ENCODE results near the gene HAUS7.

HAUS7 gene

GRCh38 chrX:153400146-153401132 lies 69.9 kb downstream of the HAUS7 start:
- no peak overlapping the region for H2AFZ ChIP-seq (ENCODE audit: low read length, unreplicated experiment)
- no peaks in the 10 kb centered on the region for H3K36me3 ChIP-seq (ENCODE audit: insufficient read depth, low read length)
- no peak overlapping the region for H3K4me3 ChIP-seq (ENCODE audit: low read depth, low read length)
- H3K4me1 ChIP-seq (ENCODE audit: control insufficient read depth, insufficient read depth, low read length, unreplicated experiment) = no peaks in the 10 kb centered on the region
- H3K79me2 ChIP-seq (ENCODE audit: control insufficient read depth, insufficient read depth, low read length, unreplicated experiment) = no peaks in the 10 kb centered on the region
- H3K27me3 ChIP-seq (ENCODE audit: insufficient read depth, low read length) = peaks cover 10% of the 10 kb centered on the region; the same call in 1 of the 2 replicates
- no peak overlapping the region for H3K27ac ChIP-seq (ENCODE audit: low read depth, low read length)

DNA sequence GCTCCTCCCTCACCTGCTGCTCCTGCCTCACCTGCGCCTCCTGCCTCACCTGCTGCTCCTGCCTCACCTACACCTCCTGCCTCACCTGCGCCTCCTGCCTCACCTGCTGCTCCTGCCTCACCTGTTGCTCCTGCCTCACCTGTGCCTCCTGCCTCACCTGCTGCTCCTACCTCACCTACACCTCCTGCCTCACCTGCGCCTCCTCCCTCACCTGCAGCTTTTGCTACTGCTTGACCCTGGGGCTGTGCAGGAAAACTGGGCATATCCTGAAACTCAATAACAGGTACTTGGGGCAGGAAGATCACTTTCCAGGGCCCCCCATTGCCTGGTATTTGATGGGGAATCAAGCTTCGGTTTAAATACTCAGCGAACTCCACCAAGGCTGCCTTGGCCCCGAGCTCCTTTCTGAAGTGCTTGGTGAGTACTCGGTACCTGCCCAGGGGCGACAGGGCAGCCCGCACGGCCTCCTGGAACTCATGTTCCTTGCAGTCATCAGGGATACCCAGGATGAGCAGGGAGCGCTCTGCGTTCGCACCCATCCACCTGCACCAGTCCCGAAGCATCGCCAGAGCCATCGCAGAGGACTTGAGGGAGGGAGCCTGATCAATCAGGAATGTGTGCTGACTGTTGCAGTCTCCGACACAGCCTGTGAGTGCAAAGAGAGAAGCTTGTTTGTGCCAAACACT lies 72.0 kb downstream of the HAUS7 start:
- H3K36me3 ChIP-seq (ENCODE audit: insufficient read depth, low read length) = no peaks in the 10 kb centered on the region
- no peak overlapping the region for H2AFZ ChIP-seq (ENCODE audit: low read length, unreplicated experiment)
- H3K4me1 ChIP-seq (ENCODE audit: control insufficient read depth, insufficient read depth, low read length, unreplicated experiment) = no peaks in the 10 kb centered on the region
- no peaks in the 10 kb centered on the region for H3K79me2 ChIP-seq (ENCODE audit: control insufficient read depth, insufficient read depth, low read length, unreplicated experiment)
- H3K27ac ChIP-seq (ENCODE audit: low read depth, low read length) = no peak overlapping the region
- no peak overlapping the region for H3K4me3 ChIP-seq (ENCODE audit: low read depth, low read length)
- peaks cover 7% of the 10 kb centered on the region; the same call in 1 of the 2 replicates for H3K27me3 ChIP-seq (ENCODE audit: insufficient read depth, low read length)
